Measurements from ENCODE around the gene LRRC49.

- TF ChIP-seq CTCF (IDR thresholded peaks at IDR 0.05) (no peak), POLR2A (IDR thresholded peaks at IDR 0.05) (no peak), EP300 (IDR thresholded peaks at IDR 0.05) (no peak)
These were observed 165.0 kb downstream of the LRRC49 start for GRCh38 chr15:71057581-71057980.
